GM06990 (cell line): ENCODE results near the gene AFP.

Source experiments
- DNase-seq: peaks from one replicate; pipeline ENCODE4 v3.0.0-alpha.2; 2011; ENCODE audit not compliant: insufficient read length; ENCODE audit errors: extremely low read depth
- H3K27me3 ChIP-seq: replicated peaks from 2 replicates; pipeline ENCODE4 v1.6.0; 2011; ENCODE audit warnings: low read length; ENCODE audit not compliant: control insufficient read depth, insufficient read depth
- H3K36me3 ChIP-seq: 2 replicates; pipeline ENCODE4 v1.5.1; 2011; ENCODE audit warnings: low read length; ENCODE audit not compliant: control insufficient read depth, insufficient read depth
- H3K4me3 ChIP-seq: replicated peaks from 2 replicates; pipeline ENCODE4 v1.5.1; 2011; ENCODE audit warnings: low read depth, mild to moderate bottlenecking, control low read depth, low read length
- CTCF ChIP-seq: IDR thresholded peaks from 2 replicates; pipeline ENCODE4 v1.5.1; 2011; ENCODE audit warnings: low read length, control low read depth, mild to moderate bottlenecking, inconsistent platforms; ENCODE audit not compliant: insufficient read depth, poor library complexity, severe bottlenecking

AFP gene

DNA sequence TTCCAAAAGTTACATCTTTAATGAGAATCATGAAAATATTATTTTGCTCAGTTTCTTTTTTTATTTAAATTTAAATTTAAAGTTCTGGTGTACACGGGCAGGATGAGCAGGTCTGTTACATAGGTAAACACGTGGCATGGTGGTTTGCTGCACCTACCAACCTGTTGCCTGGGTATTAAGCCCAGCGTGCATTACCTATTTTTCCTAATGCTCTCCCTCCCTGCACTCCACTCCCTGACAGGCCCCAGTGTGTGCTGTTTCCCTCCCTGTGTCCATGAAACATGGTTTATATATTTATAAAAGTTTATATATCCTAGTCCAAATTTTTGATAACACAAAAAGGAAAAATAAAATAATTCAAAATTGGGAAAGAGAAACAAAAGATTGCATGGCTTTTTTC, 4.0 kb downstream of the AFP start:
- Histone ChIP-seq H3K27me3 (no peaks in the 10 kb centered on the region), H3K36me3 (no peaks in the 10 kb centered on the region), H3K4me3 (no peak overlapping the region)
- no peak for TF ChIP-seq CTCF
- no peak for DNase-seq

DNA sequence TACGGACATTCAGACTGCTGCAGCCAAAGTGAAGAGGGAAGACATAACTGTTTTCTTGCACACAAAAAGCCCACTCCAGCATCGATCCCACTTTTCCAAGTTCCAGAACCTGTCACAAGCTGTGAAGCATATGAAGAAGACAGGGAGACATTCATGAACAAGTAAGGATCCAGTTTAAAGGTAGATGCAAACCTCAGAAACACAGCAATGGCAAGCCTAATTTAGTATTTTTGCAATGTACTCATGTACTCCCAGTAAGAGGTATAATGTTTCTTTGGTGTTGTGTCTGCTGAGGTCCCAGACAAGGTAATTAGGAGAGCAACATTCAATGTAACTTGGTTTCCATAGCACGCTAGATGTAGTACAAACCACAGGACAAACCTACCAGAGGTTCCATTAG, 4.6 kb downstream of the AFP start:
- Histone ChIP-seq H3K4me3 (no peak overlapping the region), H3K36me3 (no peaks in the 10 kb centered on the region), H3K27me3 (no peaks in the 10 kb centered on the region)
- no peak for DNase-seq
- TF ChIP-seq CTCF = no peak

DNA sequence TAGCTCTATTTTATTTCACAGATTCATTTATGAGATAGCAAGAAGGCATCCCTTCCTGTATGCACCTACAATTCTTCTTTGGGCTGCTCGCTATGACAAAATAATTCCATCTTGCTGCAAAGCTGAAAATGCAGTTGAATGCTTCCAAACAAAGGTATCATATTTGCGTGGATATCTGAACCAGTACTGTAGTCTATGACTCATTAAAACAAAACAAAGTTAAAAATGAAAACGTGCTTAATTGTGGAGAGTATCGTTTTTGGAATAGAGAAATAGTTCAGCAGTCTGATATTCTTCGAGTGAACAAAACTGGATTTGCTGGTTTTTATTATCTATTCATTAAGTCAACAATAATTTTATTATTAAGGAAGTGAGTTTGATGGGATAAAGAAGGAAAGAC, 6.3 kb downstream of the AFP start:
- no peaks in the 10 kb centered on the region for H3K27me3 ChIP-seq
- H3K36me3 ChIP-seq = no peaks in the 10 kb centered on the region
- no peak for DNase-seq
- TF ChIP-seq CTCF = no peak
- no peak overlapping the region for H3K4me3 ChIP-seq

GRCh38 chr4:73443224-73443623, 7.2 kb downstream of the AFP start:
- TF ChIP-seq CTCF = no peak
- no peaks in the 10 kb centered on the region for H3K36me3 ChIP-seq

GRCh38 chr4:73445383-73446335, 9.6 kb downstream of the AFP start:
- no peaks in the 10 kb centered on the region for H3K36me3 ChIP-seq
- H3K27me3 ChIP-seq = no peaks in the 10 kb centered on the region
- no peak for DNase-seq
- no peak for TF ChIP-seq CTCF
- H3K4me3 ChIP-seq = no peak overlapping the region

More at GRCh38 chr4:73443224-73443623, 7.2 kb downstream of the AFP start:
- no peaks in the 10 kb centered on the region for H3K27me3 ChIP-seq
- no peak for DNase-seq
- H3K4me3 ChIP-seq = no peak overlapping the region
